Vagina (tissue), 2 donors: ENCODE measurements around the gene PMEPA1. TPM values are rescaled to one million over a fixed set of nuclear protein-coding genes. Genes with fewer than 3 reads are reported as not detected.

Source experiments
- DNase-seq, 2 donors: peaks; one replicate each; pipeline ENCODE4 v3.0.0-alpha.2; 2017; ENCODE audit errors: extremely low spot score in 2 of 2
- H3K27ac ChIP-seq: fragments of 200-600 bp; sonication (generic); one replicate; pipeline ENCODE4 v1.5.1; 2019
- H3K27me3 ChIP-seq: fragments of 200-600 bp; sonication (generic); one replicate; pipeline ENCODE4 v1.5.1; 2019
- H3K36me3 ChIP-seq, 2 donors: fragments of 200-600 bp; sonication (generic); one replicate each; pipeline ENCODE4 v1.5.1; 2017 to 2019
- H3K4me1 ChIP-seq: fragments of 200-600 bp; sonication (generic); one replicate; pipeline ENCODE4 v1.5.1; 2019
- H3K4me3 ChIP-seq, 2 donors: fragments of 200-600 bp; sonication (generic); 1 replicate in 1 of 2; 2 replicates in 1 of 2; pipeline ENCODE4 v1.5.1; 2016 to 2019
- H3K9me3 ChIP-seq: fragments of 200-600 bp; sonication (generic); one replicate; pipeline ENCODE4 v1.5.1; 2019
- CTCF ChIP-seq, 3 experiments: fragments of 450-650 bp in 2 of 3; fragments of 200-600 bp in 1 of 3; sonication (generic) in 1 of 3; IDR thresholded peaks; one replicate each; pipeline ENCODE4 v1.5.1; 2017 to 2019; ENCODE audit warnings: antibody characterized with exemption in 3 of 3, mild to moderate bottlenecking in 2 of 3, moderate library complexity in 2 of 3
- POLR2A ChIP-seq, 2 donors: fragments of 450-650 bp; IDR thresholded peaks; one replicate each; pipeline ENCODE4 v1.6.1; 2017; ENCODE audit warnings: antibody characterized with exemption in 2 of 2, mild to moderate bottlenecking in 2 of 2, moderate library complexity in 2 of 2
- POLR2AphosphoS5 ChIP-seq, 2 donors: sonication (generic); formaldehyde crosslinking; IDR thresholded peaks; one replicate each; pipeline ENCODE4 v1.9.0; 2017; ENCODE audit warnings: antibody characterized with exemption in 2 of 2, mild to moderate bottlenecking in 2 of 2, low read depth in 1 of 2; ENCODE audit not compliant: insufficient read depth in 1 of 2
- intact Hi-C: fragments of 100-400 bp; cut with DNase I; formaldehyde crosslinking; loops from one replicate; pipeline ENCODE4 v1.15.1; 2023
- total RNA-seq: library from RNA; depleted of rRNA; stranded (reverse); fragments of >200 nt; gene quantifications from one replicate; pipeline ENCODE4 v1.2.3, GENCODE V29; 2016

PMEPA1 gene
- total RNA-seq, 1 donor from 2014 or later: 11.3 TPM

GRCh38 chr20:57692393-57692792 lies 17.4 kb downstream of the PMEPA1 start:
- no peaks in the 10 kb centered on the region for H3K36me3 ChIP-seq
- H3K27ac ChIP-seq: peak overlapping the region; percentile 35
- H3K4me1 ChIP-seq: peaks cover 99% of the 10 kb centered on the region
- H3K4me3 ChIP-seq: no peak overlapping the region
- no peaks in the 10 kb centered on the region for H3K27me3 ChIP-seq
- no peaks in the 10 kb centered on the region for H3K9me3 ChIP-seq
- intact Hi-C loops: no loop called here
- no peak for TF ChIP-seq POLR2AphosphoS5 (IDR thresholded peaks at IDR 0.05; ENCODE audit: insufficient read depth in 1 of 2, low read depth in 1 of 2)
- TF ChIP-seq CTCF (IDR thresholded peaks at IDR 0.05): no peak
- TF ChIP-seq POLR2A (IDR thresholded peaks at IDR 0.05): no peak
- DNase-seq: no peak

GRCh38 chr20:57691699-57692098 lies 18.1 kb downstream of the PMEPA1 start:
- H3K4me1 ChIP-seq: peaks cover 98% of the 10 kb centered on the region
- no peak overlapping the region for H3K4me3 ChIP-seq
- H3K27ac ChIP-seq: peak overlapping the region; percentile 35
- intact Hi-C loops: no loop called here
- no peaks in the 10 kb centered on the region for H3K27me3 ChIP-seq
- no peak for DNase-seq
- H3K9me3 ChIP-seq: no peaks in the 10 kb centered on the region
- TF ChIP-seq POLR2A (IDR thresholded peaks at IDR 0.05) (no peak), CTCF (IDR thresholded peaks at IDR 0.05) (no peak), POLR2AphosphoS5 (IDR thresholded peaks at IDR 0.05; ENCODE audit: insufficient read depth in 1 of 2, low read depth in 1 of 2) (no peak)
- H3K36me3 ChIP-seq: no peaks in the 10 kb centered on the region

GRCh38 chr20:57690525-57690924 lies 19.3 kb downstream of the PMEPA1 start:
- Histone ChIP-seq H3K36me3 (no peaks in the 10 kb centered on the region), H3K4me1 (peaks cover 98% of the 10 kb centered on the region), H3K9me3 (no peaks in the 10 kb centered on the region), H3K4me3 (no peak overlapping the region), H3K27ac (peak overlapping the region; percentile 65), H3K27me3 (no peaks in the 10 kb centered on the region)
- intact Hi-C loops: no loop called here
- TF ChIP-seq POLR2A (IDR thresholded peaks at IDR 0.05) (no peak), POLR2AphosphoS5 (IDR thresholded peaks at IDR 0.05; ENCODE audit: insufficient read depth in 1 of 2, low read depth in 1 of 2) (no peak), CTCF (IDR thresholded peaks at IDR 0.05) (no peak)
- no peak for DNase-seq

- peaks cover 98% of the 10 kb centered on the region for H3K4me1 ChIP-seq
- intact Hi-C loops: no loop called here
- H3K36me3 ChIP-seq: no peaks in the 10 kb centered on the region
- no peaks in the 10 kb centered on the region for H3K27me3 ChIP-seq
- H3K4me3 ChIP-seq: no peak overlapping the region
- no peaks in the 10 kb centered on the region for H3K9me3 ChIP-seq
- peak overlapping the region; percentile 65 for H3K27ac ChIP-seq
- TF ChIP-seq POLR2A (IDR thresholded peaks at IDR 0.05): no peak
- no peak for TF ChIP-seq POLR2AphosphoS5 (IDR thresholded peaks at IDR 0.05; ENCODE audit: insufficient read depth in 1 of 2, low read depth in 1 of 2)
- TF ChIP-seq CTCF (IDR thresholded peaks at IDR 0.05): no peak
- no peak for DNase-seq
Measured at GRCh38 chr20:57689745-57690481, 19.9 kb downstream of the PMEPA1 start.

GRCh38 chr20:57688864-57689263 lies 21.0 kb downstream of the PMEPA1 start:
- Histone ChIP-seq H3K4me3 (peak overlapping the region in 1 of 2 donors; percentile 1), H3K36me3 (no peaks in the 10 kb centered on the region), H3K27ac (peak overlapping the region; percentile 65), H3K9me3 (no peaks in the 10 kb centered on the region), H3K27me3 (no peaks in the 10 kb centered on the region), H3K4me1 (peaks cover 98% of the 10 kb centered on the region)
- DNase-seq: no peak
- no peak for TF ChIP-seq POLR2A (IDR thresholded peaks at IDR 0.05)
- no peak for TF ChIP-seq POLR2AphosphoS5 (IDR thresholded peaks at IDR 0.05; ENCODE audit: insufficient read depth in 1 of 2, low read depth in 1 of 2)
- TF ChIP-seq CTCF (IDR thresholded peaks at IDR 0.05): no peak
- intact Hi-C loops: no loop called here
